ENCODE measurements around the gene PREB.

DNA sequence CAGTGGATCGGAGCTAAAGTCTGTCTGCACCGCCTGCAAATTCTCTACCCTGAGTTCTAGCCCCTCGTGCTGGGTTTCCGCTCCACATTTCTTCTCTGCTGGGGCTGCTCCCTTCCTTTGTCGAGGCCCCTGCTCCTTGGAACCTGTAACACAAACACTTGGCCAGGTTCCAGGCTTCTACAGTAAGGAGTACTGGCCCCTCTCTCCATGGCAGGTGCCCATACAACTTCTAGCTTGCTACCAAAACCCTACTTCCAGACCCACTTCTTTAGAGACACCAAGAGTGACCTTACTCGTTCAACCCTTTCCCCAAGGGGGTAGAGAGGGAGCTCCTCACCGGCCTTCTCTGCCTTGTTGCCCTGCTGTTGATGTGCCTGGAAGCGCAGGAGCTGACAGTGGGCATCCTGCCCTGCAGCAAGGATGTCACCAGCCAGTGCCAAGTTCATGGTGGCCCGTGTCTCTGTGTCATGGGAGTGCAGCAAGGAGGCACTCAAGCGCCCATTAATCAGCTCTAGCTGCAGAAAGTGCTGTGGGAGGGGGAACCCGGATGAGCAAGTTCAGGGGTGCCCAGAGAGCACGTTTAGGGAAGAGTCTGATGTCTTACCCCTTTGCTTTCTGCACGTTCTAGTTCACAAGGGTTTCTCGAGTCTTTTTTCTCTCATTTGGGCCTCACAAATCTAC lies 1.1 kb downstream of the PREB start:
- TF ChIP-seq POLR2A (IDR thresholded peaks at IDR 0.05) = no peak
- TF ChIP-seq, protein P1, sequence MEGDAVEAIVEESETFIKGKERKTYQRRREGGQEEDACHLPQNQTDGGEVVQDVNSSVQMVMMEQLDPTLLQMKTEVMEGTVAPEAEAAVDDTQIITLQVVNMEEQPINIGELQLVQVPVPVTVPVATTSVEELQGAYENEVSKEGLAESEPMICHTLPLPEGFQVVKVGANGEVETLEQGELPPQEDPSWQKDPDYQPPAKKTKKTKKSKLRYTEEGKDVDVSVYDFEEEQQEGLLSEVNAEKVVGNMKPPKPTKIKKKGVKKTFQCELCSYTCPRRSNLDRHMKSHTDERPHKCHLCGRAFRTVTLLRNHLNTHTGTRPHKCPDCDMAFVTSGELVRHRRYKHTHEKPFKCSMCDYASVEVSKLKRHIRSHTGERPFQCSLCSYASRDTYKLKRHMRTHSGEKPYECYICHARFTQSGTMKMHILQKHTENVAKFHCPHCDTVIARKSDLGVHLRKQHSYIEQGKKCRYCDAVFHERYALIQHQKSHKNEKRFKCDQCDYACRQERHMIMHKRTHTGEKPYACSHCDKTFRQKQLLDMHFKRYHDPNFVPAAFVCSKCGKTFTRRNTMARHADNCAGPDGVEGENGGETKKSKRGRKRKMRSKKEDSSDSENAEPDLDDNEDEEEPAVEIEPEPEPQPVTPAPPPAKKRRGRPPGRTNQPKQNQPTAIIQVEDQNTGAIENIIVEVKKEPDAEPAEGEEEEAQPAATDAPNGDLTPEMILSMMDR (IDR thresholded peaks at IDR 0.05) = no peak
